Spinal cord (tissue), 10 donors: ENCODE data around the gene IL17RA. TPM values are rescaled to one million over a fixed set of nuclear protein-coding genes. Genes with fewer than 3 reads are reported as not detected.

Source experiments
- DNase-seq, 6 donors: peaks; one replicate each; pipeline versions ENCODE4 v3.0.0 to v3.0.0-alpha.2; 2013 to 2015; ENCODE audit warnings: low spot score in 6 of 6, low read depth in 4 of 6
- H3K27ac ChIP-seq: one replicate; pipeline ENCODE4 v1.5.1; 2013; ENCODE audit warnings: low read depth, low read length, control low read depth
- H3K27me3 ChIP-seq: one replicate; pipeline ENCODE4 v1.6.1; 2013; ENCODE audit warnings: low read length; ENCODE audit not compliant: control insufficient read depth, insufficient read depth
- H3K36me3 ChIP-seq: one replicate; pipeline ENCODE4 v1.6.1; 2013; ENCODE audit warnings: low read length; ENCODE audit not compliant: control insufficient read depth, insufficient read depth
- H3K4me1 ChIP-seq: one replicate; pipeline ENCODE4 v1.6.1; 2013; ENCODE audit warnings: low read length; ENCODE audit not compliant: control insufficient read depth, insufficient read depth
- H3K4me3 ChIP-seq: one replicate; pipeline ENCODE4 v1.5.1; 2013; ENCODE audit warnings: low read depth, low read length, control low read depth
- H3K9me3 ChIP-seq: one replicate; pipeline ENCODE4 v1.6.1; 2013; ENCODE audit warnings: low read length; ENCODE audit not compliant: control insufficient read depth, insufficient read depth
- WGBS: methylation state at CpG from one replicate; pipeline ENCODE4 v1.1.5; 2013; ENCODE audit warnings: missing lambda C conversion rate; ENCODE audit not compliant: insufficient coverage; 5-methylcytosine and 5-hydroxymethylcytosine counted together
- polyA plus RNA-seq, 2 donors: library from polyadenylated mRNA; unstranded; fragments of 120-200 nt; gene quantifications; one replicate each; pipeline ENCODE4 v1.2.1, GENCODE V29; 2013; ENCODE audit not compliant: insufficient read length in 2 of 2
- total RNA-seq, 2 donors: library from RNA; depleted of rRNA in 1 of 2; stranded (reverse); fragments of 120-200 nt in 1 of 2; fragments of >200 nt in 1 of 2; gene quantifications; one replicate each; pipeline versions ENCODE4 v1.2.3 to v1.2.4, GENCODE V29; 2013 to 2014
- donor health status: healthy.

The IL17RA gene
- total and polyA plus RNA-seq, 4 donors: 6.0 to 10.5 (median 7.1) TPM

DNA sequence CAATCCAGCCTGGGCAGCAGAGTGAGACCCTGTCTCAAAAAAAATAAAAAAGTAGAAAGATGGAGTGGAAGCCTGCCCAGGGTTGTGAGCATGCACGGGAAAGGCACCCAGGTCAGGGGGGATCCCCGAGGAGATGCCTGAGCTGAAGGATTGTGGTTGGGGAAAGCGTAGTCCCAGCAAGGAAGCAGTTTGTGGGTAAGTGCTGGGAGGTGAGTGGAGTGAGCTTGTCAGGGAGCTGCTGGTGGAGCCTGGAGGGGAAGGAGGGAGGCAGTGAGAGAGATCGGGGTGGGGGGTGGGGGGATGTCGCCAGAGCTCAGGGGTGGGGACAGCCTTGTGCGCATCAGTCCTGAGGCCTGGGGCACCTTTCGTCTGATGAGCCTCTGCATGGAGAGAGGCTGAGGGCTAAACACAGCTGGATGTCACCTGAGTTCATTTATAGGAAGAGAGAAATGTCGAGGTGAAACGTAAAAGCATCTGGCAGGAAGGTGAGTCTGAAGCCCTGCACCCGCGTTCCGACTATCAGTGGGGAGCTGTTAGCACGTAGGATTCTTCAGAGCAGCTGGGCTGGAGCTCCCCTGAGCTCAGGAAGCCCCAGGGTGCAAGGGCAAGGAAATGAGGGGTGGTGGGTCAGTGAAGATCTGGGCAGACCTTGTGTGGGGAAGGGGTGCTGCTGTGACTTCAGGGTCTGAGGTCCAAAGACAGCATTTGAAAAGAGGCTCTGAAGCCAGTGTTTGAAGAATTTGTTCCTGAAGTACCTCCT is 26.2 kb downstream of the IL17RA start:
- H3K27ac ChIP-seq: no peak overlapping the region
- no peaks in the 10 kb centered on the region for H3K27me3 ChIP-seq
- H3K36me3 ChIP-seq: peaks cover 24% of the 10 kb centered on the region
- H3K4me1 ChIP-seq: peaks cover 12% of the 10 kb centered on the region
- no peak overlapping the region for H3K4me3 ChIP-seq
- WGBS: 75% methylated on average over 13 of the region's 13 CpGs
- DNase-seq: no peak
- H3K9me3 ChIP-seq: no peaks in the 10 kb centered on the region

DNA sequence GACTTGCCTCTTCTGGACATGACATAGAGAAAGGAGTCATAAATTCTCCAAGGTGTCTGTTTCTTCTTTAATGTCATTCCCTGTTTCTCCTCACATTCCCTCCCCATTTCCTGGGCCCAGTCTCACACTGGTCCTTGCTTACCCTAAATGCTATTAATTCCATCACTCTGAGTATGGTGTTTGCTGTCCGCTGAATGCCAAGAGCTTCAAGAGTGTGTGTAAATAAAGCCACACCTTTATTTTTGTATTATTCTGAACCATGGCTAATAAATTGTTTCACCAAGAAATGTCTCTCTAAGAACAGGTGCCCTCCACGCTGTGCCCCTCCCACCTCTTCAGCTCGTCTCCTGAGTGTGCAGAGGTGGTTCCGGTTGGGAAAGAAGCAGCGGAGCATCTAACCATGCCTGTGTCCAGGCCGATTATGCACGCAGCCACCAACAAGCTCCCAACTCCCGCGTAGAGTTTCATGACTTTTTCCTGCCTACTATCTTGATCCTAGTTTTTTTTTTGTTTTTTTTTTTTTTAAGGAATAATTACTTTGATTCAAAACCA is 27.8 kb downstream of the IL17RA start:
- DNase-seq: no peak
- H3K36me3 ChIP-seq: peaks cover 21% of the 10 kb centered on the region
- no peak overlapping the region for H3K27ac ChIP-seq
- H3K4me3 ChIP-seq: no peak overlapping the region
- no CpG with 5 or more reads among the region's 9 CpGs for WGBS
- no peaks in the 10 kb centered on the region for H3K27me3 ChIP-seq
- H3K4me1 ChIP-seq: peaks cover 25% of the 10 kb centered on the region
- no peaks in the 10 kb centered on the region for H3K9me3 ChIP-seq

DNA sequence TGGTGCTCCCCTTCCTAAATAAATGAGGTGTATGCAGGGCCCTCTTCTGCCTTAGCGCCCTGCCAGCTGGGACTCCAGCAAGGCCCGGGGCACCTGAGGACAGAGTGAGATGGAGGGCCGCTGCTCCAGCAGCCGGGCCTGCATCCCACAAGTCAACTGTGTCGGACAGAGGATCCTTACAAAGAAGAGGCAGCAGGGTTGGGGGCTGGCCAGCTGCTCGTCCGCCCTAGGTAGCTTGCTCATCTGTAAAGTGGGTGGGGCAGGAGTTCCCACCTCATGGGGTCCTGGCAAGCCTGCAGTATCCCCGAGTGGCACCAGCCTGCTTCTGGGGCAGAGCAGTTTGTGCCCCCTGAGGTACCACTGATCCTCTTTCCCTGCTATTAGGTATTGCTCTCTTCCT is 28.8 kb downstream of the IL17RA start:
- Histone ChIP-seq H3K36me3 (peaks cover 15% of the 10 kb centered on the region), H3K27ac (no peak overlapping the region), H3K4me3 (no peak overlapping the region), H3K4me1 (peaks cover 31% of the 10 kb centered on the region), H3K27me3 (no peaks in the 10 kb centered on the region), H3K9me3 (no peaks in the 10 kb centered on the region)
- no peak for DNase-seq
- 81% methylated on average over 8 of the region's 8 CpGs for WGBS

DNA sequence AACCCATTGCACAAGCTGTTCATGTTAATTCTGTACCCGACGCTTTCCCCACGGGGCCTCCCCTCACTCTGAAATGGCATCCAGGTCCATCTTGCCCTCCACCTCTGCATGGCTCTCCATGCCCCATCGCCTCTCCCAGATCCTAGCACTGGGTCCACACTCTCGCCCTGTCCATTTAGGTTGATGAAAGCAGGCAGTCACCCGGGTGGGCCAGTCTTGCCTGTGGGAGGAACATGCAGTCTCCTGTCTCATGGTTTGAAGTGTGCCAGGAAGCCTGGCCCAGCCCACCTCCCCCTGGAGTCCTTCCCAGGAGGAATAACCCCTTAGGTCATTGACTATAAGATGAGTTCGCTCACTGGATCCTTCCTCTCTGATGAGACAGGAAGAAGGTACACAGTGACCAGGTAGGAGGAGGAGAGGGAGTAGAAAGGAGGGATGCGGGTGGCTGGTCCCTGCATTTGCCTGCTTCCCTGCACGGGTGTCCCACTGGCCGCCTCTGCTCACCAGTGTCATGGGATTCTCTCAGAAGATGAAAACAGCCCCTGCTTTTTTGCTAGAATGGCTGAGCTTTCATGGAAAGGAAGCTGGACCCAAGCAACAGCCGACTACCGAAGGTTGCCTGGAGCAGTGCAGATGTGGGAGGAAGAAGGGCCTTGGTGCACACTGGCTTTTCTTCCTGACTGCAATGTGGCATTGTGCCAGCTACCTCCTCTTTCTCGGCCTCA is 29.5 kb downstream of the IL17RA start:
- H3K4me1 ChIP-seq: peaks cover 38% of the 10 kb centered on the region
- H3K36me3 ChIP-seq: peaks cover 12% of the 10 kb centered on the region
- peak in 1 of 6 donors; percentile 44 for DNase-seq
- no peak overlapping the region for H3K4me3 ChIP-seq
- no peaks in the 10 kb centered on the region for H3K9me3 ChIP-seq
- H3K27me3 ChIP-seq: no peaks in the 10 kb centered on the region
- H3K27ac ChIP-seq: no peak overlapping the region
- 84% methylated on average over 11 of the region's 13 CpGs for WGBS

DNA sequence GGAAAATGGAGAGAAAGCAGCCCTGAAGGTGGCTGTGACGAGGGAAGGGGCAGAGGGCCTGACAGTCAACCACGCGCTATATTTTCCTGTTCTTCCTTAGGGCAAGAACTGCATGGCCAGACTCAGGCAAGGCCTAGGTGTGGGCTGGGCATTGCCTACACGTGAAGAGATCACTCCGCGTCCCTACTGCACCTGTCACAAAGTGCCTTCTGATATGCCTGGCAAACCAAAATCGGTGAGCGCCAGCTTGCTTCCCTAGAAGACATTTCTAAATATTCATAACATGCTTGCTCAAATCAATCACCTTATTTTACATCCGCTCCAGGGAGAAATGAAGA is 30.1 kb downstream of the IL17RA start:
- Histone ChIP-seq H3K36me3 (peaks cover 8% of the 10 kb centered on the region), H3K4me3 (no peak overlapping the region), H3K27me3 (no peaks in the 10 kb centered on the region), H3K4me1 (peaks cover 41% of the 10 kb centered on the region), H3K27ac (no peak overlapping the region), H3K9me3 (no peaks in the 10 kb centered on the region)
- 81% methylated on average over 8 of the region's 9 CpGs for WGBS
- no peak for DNase-seq

DNA sequence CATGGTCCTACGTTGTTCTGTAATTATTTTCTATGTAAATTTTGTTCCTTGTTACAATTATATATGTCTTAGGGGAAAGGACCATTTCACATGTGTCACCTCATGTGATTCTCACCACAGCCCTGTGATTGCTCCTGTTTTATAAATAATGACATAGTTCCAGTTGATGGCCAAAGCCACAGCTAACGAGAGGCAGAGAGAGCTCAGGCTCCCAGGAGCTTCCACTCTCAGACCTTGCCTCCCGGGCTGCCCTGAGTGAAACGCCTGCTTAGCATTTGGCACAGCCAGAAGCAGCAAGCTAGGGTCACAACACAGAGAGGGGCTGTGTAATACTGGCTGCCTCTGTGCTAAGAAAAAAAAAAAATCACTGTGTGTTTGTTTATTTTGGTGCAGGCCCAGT is 30.4 kb downstream of the IL17RA start:
- H3K4me3 ChIP-seq: no peak overlapping the region
- no peak overlapping the region for H3K27ac ChIP-seq
- H3K27me3 ChIP-seq: no peaks in the 10 kb centered on the region
- H3K4me1 ChIP-seq: peaks cover 41% of the 10 kb centered on the region
- H3K36me3 ChIP-seq: peaks cover 8% of the 10 kb centered on the region
- DNase-seq: no peak
- WGBS: 15% methylated on average over 3 of the region's 4 CpGs
- no peaks in the 10 kb centered on the region for H3K9me3 ChIP-seq

DNA sequence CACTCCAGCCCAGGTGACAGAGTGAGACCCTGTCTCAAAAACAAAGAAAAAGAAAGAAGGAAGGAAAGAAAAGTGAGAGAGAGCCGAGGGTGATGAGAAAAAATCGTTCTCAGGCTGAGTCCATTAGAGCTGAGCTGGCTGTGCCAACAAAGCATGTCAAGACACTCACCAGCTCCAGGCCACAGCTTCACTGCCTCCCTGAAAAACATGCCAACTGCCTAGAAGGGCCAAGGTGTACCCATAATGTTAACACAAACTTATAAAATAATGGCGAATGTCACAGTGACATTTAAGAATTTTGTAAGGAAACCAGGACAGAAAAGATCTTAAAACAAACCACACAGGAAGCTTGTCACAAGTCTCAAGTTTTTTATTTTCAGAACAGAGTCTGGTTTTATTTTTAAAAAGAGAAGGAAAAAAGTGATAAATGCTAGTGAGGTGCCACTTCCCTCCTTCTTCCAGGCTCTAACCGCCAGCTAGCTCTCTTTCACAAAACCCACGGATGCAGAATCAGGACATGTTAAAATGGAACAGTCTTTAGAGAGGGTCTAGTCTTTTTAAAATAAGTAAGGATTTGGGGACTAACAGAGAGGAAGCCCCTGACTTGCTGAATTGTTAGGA is 31.3 kb downstream of the IL17RA start:
- no peak overlapping the region for H3K4me3 ChIP-seq
- 46% methylated on average over 2 of the region's 5 CpGs for WGBS
- no peak for DNase-seq

DNA sequence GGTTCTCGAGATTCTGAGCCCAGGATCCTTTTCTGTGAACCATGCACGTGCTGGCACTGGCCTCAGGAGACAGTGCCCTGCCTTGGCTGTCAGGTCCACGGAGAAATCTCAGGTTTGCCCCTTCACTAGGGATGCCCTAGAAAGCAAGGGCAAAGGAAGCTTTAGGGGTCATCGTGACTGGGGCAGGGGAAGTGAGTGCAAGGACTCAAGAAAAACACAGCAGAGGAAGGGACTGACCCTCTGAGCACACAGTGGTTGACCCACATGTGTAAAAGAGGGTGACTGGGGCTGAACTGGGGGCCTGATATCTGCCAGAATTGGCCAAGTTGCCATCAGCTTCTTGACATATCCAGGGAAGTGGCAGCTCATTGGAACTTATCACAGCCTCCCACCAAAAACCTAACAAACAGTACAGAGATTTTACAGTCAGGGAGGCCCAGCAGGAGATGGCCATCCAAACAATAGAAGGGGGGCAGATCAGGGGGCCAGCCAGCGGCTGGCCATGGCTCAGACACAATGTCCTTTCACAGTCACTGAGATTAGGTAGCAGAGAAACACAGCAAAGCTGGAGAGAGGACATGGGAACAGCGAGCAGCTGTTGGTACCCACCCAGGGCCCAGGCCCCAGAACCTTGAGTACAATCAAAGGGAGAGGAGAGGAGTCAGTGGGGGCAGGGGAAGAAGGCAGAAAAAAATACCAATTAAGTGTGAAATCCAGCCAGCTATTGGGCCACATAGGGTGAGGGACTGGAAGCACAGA is 32.0 kb downstream of the IL17RA start:
- no peak for DNase-seq
- Histone ChIP-seq H3K4me1 (peaks cover 46% of the 10 kb centered on the region), H3K36me3 (peaks cover 8% of the 10 kb centered on the region), H3K4me3 (no peak overlapping the region), H3K9me3 (no peaks in the 10 kb centered on the region), H3K27me3 (no peaks in the 10 kb centered on the region), H3K27ac (no peak overlapping the region)
- 34% methylated on average over 6 of the region's 6 CpGs for WGBS

More for the DNA sequence above, 31.3 kb downstream of the IL17RA start:
- Histone ChIP-seq H3K4me1 (peaks cover 41% of the 10 kb centered on the region), H3K27ac (no peak overlapping the region), H3K36me3 (peaks cover 8% of the 10 kb centered on the region), H3K27me3 (no peaks in the 10 kb centered on the region), H3K9me3 (no peaks in the 10 kb centered on the region)

DNA sequence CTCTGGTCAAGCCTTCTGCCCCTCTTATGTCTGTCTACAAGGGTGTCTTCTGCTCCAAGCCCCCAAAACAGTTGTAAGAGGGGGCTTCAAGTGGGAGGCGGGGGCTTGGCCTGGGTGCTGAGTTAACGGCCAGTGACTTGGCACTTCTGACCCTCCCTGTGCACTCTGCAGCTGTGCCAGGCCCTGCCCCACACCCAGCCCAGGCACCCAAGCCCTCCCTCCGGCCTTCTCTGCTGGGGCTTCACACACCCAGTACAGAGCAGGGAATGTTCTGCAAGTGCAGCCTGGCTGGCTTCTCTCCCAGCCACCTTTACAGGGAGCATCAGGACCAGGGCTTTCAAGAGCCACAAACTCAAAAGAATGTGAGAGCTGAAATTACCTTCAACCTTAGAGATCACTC is 32.6 kb downstream of the IL17RA start:
- Histone ChIP-seq H3K4me1 (peaks cover 52% of the 10 kb centered on the region), H3K9me3 (no peaks in the 10 kb centered on the region), H3K27me3 (no peaks in the 10 kb centered on the region), H3K27ac (no peak overlapping the region), H3K4me3 (no peak overlapping the region), H3K36me3 (peaks cover 8% of the 10 kb centered on the region)
- WGBS: 52% methylated on average over 3 of the region's 3 CpGs
- no peak for DNase-seq
